Testis (tissue), 3 donors: Measurements from ENCODE around the gene SYNM. TPM values are rescaled to one million over a fixed set of nuclear protein-coding genes. Genes with fewer than 3 reads are reported as not detected.
"Not testable (repeated sequence)": the region's sequence is repeated elsewhere in the genome, so short reads cannot be mapped to it uniquely, and the experiment has no call there.

Experiments used
- DNase-seq: peaks from one replicate; pipeline ENCODE4 v3.0.0-alpha.2; 2019
- H3K27ac ChIP-seq, 2 donors: fragments of 200-600 bp; sonication (generic); one replicate each; pipeline ENCODE4 v1.5.1; 2019
- H3K27me3 ChIP-seq: fragments of 200-600 bp; sonication (generic); one replicate; pipeline ENCODE4 v1.5.1; 2019
- H3K36me3 ChIP-seq: fragments of 200-600 bp; sonication (generic); one replicate; pipeline ENCODE4 v1.5.1; 2017; ENCODE audit warnings: low read depth; ENCODE audit errors: missing control alignments
- H3K4me1 ChIP-seq: fragments of 200-600 bp; sonication (generic); one replicate; pipeline ENCODE4 v1.5.1; 2019
- H3K4me3 ChIP-seq, 2 donors: fragments of 200-600 bp; sonication (generic); one replicate each; pipeline ENCODE4 v1.5.1; 2017 to 2019
- H3K9me3 ChIP-seq: fragments of 200-600 bp; sonication (generic); one replicate; pipeline ENCODE4 v1.5.1; 2017
- CTCF ChIP-seq, 3 experiments: fragments of 450-650 bp in 2 of 3; fragments of 200-600 bp in 1 of 3; sonication (generic) in 1 of 3; IDR thresholded peaks; one replicate each; pipeline ENCODE4 v1.5.1; 2016 to 2019; ENCODE audit warnings: antibody characterized with exemption in 3 of 3, mild to moderate bottlenecking in 2 of 3, moderate library complexity in 1 of 3
- POLR2A ChIP-seq: fragments of 450-650 bp; IDR thresholded peaks from one replicate; pipeline ENCODE4 v1.6.1; 2017; ENCODE audit warnings: antibody characterized with exemption, mild to moderate bottlenecking, moderate library complexity
- WGBS, 2 donors: methylation state at CpG; one replicate each; pipeline ENCODE4 v1.1.5; 2018; 5-methylcytosine and 5-hydroxymethylcytosine counted together
- intact Hi-C: fragments of 100-400 bp; cut with DNase I; formaldehyde crosslinking; loops from one replicate; pipeline ENCODE4 v1.15.1; 2023; ENCODE audit warnings: low total_unique reads
- polyA plus RNA-seq: library from polyadenylated mRNA; stranded (reverse); fragments of 350-450 nt; fragmentation: Illumina TruSeq; extraction: RNeasy Lipid Tissue Mini Kit (QIAGEN cat#74804); gene quantifications from one replicate; pipeline ENCODE4 v1.2.3, GENCODE V29; 2014; ENCODE audit warnings: low read depth, low replicate concordance; ENCODE audit not compliant: insufficient read depth
- total RNA-seq, 2 donors: library from RNA; depleted of rRNA; stranded (reverse); fragments of >200 nt; gene quantifications; one replicate each; pipeline ENCODE4 v1.2.3, GENCODE V29; 2016

The SYNM gene
- total and polyA plus RNA-seq, 3 donors from 2014 or later = 10.0 to 17.9 (median 11.1) TPM

- no peaks in the 10 kb centered on the region for H3K4me1 ChIP-seq
- no peak for TF ChIP-seq CTCF (IDR thresholded peaks at IDR 0.05)
- TF ChIP-seq POLR2A = no peak
- no peak for DNase-seq
- H3K4me3 ChIP-seq = no peak overlapping the region
- no peaks in the 10 kb centered on the region for H3K27me3 ChIP-seq
- intact Hi-C loops = loop anchor here (5.0 kb wide), 1 partner anchor 98 kb away; no protein-coding TSS in a partner anchor
- no peak overlapping the region for H3K27ac ChIP-seq
- no peaks in the 10 kb centered on the region for H3K36me3 ChIP-seq
- H3K9me3 ChIP-seq = no peaks in the 10 kb centered on the region
- WGBS, 2 donors = 87 to 92% methylated on average over 10 of the region's 10 CpGs
Measured at GRCh38 chr15:99109555-99110021, 4.7 kb downstream of the SYNM start.

GRCh38 chr15:99110093-99110492 lies 5.2 kb downstream of the SYNM start:
- Histone ChIP-seq H3K4me3 (no peak overlapping the region), H3K27ac (no peak overlapping the region), H3K27me3 (no peaks in the 10 kb centered on the region), H3K36me3 (no peaks in the 10 kb centered on the region), H3K4me1 (no peaks in the 10 kb centered on the region), H3K9me3 (no peaks in the 10 kb centered on the region)
- DNase-seq = no peak
- WGBS, 2 donors = 90 to 95% methylated on average over 12 of the region's 12 CpGs
- TF ChIP-seq POLR2A = no peak
- TF ChIP-seq CTCF (IDR thresholded peaks at IDR 0.05) = no peak
- intact Hi-C loops = no loop called here

- Histone ChIP-seq H3K4me3 (no peak overlapping the region), H3K4me1 (no peaks in the 10 kb centered on the region), H3K36me3 (no peaks in the 10 kb centered on the region), H3K27ac (no peak overlapping the region), H3K27me3 (no peaks in the 10 kb centered on the region), H3K9me3 (no peaks in the 10 kb centered on the region)
- 80% methylated on average over 8 of the region's 8 CpGs for WGBS, 2 donors
- DNase-seq = no peak
- TF ChIP-seq CTCF (IDR thresholded peaks at IDR 0.05) = no peak
- no peak for TF ChIP-seq POLR2A
- intact Hi-C loops = no loop called here
Measured at GRCh38 chr15:99110581-99111320, 5.9 kb downstream of the SYNM start.

GRCh38 chr15:99111641-99112040 lies 6.8 kb downstream of the SYNM start:
- H3K27ac ChIP-seq, H3K9me3 ChIP-seq, H3K27me3 ChIP-seq, H3K4me1 ChIP-seq, intact Hi-C loops, DNase-seq, H3K36me3 ChIP-seq, H3K4me3 ChIP-seq: not testable (repeated sequence)
- 84 to 91% methylated on average over 8 of the region's 8 CpGs for WGBS, 2 donors

- H3K4me3 ChIP-seq = no peak overlapping the region
- intact Hi-C loops = no loop called here
- DNase-seq = no peak
- no peaks in the 10 kb centered on the region for H3K9me3 ChIP-seq
- no peaks in the 10 kb centered on the region for H3K27me3 ChIP-seq
- 93 to 95% methylated on average over 13 of the region's 13 CpGs for WGBS, 2 donors
- TF ChIP-seq POLR2A (no peak), CTCF (IDR thresholded peaks at IDR 0.05) (no peak)
- no peaks in the 10 kb centered on the region for H3K36me3 ChIP-seq
- H3K27ac ChIP-seq = no peak overlapping the region
- H3K4me1 ChIP-seq = no peaks in the 10 kb centered on the region
Measured at GRCh38 chr15:99113547-99114271, 8.8 kb downstream of the SYNM start.
